SK-N-DZ (cell line): ENCODE measurements around the gene EPS8L3.
"Not testable (repeated sequence)": the region's sequence is repeated elsewhere in the genome, so short reads cannot be mapped to it uniquely, and the experiment has no call there.

Experiments used
- DNase-seq: peaks from one replicate; pipeline ENCODE4 v3.0.0-alpha.2; 2015; ENCODE audit warnings: low spot score

Gene EPS8L3

GRCh38 chr1:109711593-109712320 is 52.0 kb downstream of the EPS8L3 start, which contains the start of gene GSTM5:
Gene GSTM5 (plus strand): TSS chr1:109712251. CDS start chr1:109712313, 62 bp downstream.
- not testable (repeated sequence) for DNase-seq

- not testable (repeated sequence) for DNase-seq
These were observed 53.9 kb downstream of the EPS8L3 start for GRCh38 chr1:109709822-109710221.

GRCh38 chr1:109708949-109709348 is 54.8 kb downstream of the EPS8L3 start:
- DNase-seq, result not testable (repeated sequence)

- no peak for DNase-seq
These were observed 58.3 kb downstream of the EPS8L3 start for GRCh38 chr1:109705411-109705810.

- no peak for DNase-seq
These were observed 59.5 kb downstream of the EPS8L3 start for GRCh38 chr1:109704173-109704572.

GRCh38 chr1:109702940-109703339 is 60.8 kb downstream of the EPS8L3 start:
- not testable (repeated sequence) for DNase-seq
